ENCODE results near the gene MRGPRE.

The MRGPRE gene

DNA sequence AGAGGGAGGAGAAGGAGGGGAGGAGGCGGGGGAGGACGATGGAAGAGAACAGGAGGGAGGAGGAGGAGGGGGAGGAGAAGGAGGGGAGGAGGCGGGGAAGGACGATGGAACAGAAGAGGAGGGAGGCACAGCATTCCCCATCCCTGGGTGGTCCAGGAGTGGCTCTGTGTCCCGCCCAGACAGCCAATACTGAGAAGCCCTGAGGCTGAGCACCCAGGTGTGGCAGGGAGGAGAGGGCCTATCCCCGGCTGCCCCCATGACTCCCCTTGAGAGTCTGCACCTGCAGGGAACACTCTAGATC lies 717 bp downstream of the MRGPRE start:
- Histone ChIP-seq H3K36me3 (ENCODE audit: control insufficient read depth in 4 of 4, insufficient read depth in 4 of 4, low read length in 3 of 4) (no peaks in the 10 kb centered on the region), H3K27me3 (replicated peaks in 2 of 5; ENCODE audit: control insufficient read depth in 4 of 5, insufficient read depth in 5 of 5, low read length in 4 of 5) (no peaks in the 10 kb centered on the region), H3K9me3 (ENCODE audit: control extremely low read depth in 1 of 5, control insufficient read depth in 4 of 5, insufficient read depth in 2 of 5, low read depth in 1 of 5, low read length in 4 of 5) (no peaks in the 10 kb centered on the region), H3K27ac (ENCODE audit: insufficient read depth in 1 of 2, low read depth in 1 of 2, low read length in 2 of 2, poor library complexity in 1 of 2, severe bottlenecking in 2 of 2) (no peak overlapping the region), H3K4me3 (ENCODE audit: control insufficient read depth in 1 of 7, extremely low read depth in 1 of 7, insufficient read depth in 4 of 7, low read depth in 2 of 7, low read length in 6 of 7) (no peak overlapping the region), H3K4me1 (ENCODE audit: control extremely low read depth in 1 of 4, control insufficient read depth in 4 of 4, insufficient read depth in 4 of 4, low read length in 3 of 4) (peaks cover 0 to 2% (median 0%) of the 10 kb centered on the region in 4 experiments)
- ChIA-PET POLR2A (no interaction called here), CTCF (no interaction called here)
- 87% methylated on average over 3 of the region's 6 CpGs for WGBS (ENCODE audit: insufficient coverage)
- DNase-seq: no peak

DNA sequence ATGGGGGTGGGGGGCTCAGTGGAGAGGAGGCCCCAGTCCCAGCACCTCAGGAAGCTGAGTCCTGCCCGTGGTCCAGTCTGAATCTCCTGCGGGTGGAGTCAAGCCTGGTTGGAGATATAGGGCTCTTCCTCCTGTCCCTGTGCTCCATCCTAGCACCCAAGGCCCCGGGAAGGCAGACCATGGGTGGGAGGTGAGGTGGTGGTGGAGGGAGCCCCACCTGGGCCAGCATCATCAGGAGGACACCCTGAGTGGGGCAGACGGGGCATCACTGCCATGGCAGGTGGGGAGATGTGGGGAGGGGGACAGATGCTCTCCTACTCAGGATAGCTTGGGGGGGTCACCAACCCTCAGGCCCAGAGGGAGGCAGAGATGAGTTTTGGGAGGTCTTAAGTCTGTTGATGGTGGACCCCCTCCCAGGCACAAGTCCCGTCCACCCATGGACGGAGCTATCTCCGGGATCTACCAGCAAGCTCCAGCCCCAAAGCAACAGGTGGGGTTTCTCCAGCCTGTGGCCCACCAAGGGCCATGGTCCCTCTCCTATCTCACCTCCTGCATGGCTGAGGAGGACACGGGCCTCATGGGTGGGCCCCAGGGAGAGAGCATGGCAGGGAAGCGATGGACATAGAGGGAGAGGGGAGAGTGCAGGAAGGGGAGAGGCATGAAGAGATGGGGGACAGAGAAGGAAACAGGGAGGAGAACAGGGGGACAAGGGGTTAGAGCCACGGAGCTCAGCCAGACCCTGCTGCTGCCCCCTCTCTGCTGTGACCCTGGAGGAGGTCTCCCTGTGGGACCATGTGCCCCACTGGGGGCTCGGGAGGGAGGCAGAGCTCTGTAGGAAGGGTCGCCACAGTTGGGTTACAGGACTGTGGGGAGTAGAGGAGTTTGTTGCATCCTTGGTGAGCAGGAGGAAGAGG lies 1.3 kb downstream of the MRGPRE start:
- Histone ChIP-seq H3K27ac (ENCODE audit: insufficient read depth in 1 of 2, low read depth in 1 of 2, low read length in 2 of 2, poor library complexity in 1 of 2, severe bottlenecking in 2 of 2) (no peak overlapping the region), H3K4me3 (ENCODE audit: control insufficient read depth in 1 of 7, extremely low read depth in 1 of 7, insufficient read depth in 4 of 7, low read depth in 2 of 7, low read length in 6 of 7) (no peak overlapping the region), H3K36me3 (ENCODE audit: control insufficient read depth in 4 of 4, insufficient read depth in 4 of 4, low read length in 3 of 4) (no peaks in the 10 kb centered on the region), H3K27me3 (replicated peaks in 2 of 5; ENCODE audit: control insufficient read depth in 4 of 5, insufficient read depth in 5 of 5, low read length in 4 of 5) (no peaks in the 10 kb centered on the region), H3K9me3 (ENCODE audit: control extremely low read depth in 1 of 5, control insufficient read depth in 4 of 5, insufficient read depth in 2 of 5, low read depth in 1 of 5, low read length in 4 of 5) (no peaks in the 10 kb centered on the region), H3K4me1 (ENCODE audit: control extremely low read depth in 1 of 4, control insufficient read depth in 4 of 4, insufficient read depth in 4 of 4, low read length in 3 of 4) (peaks cover 0 to 6% (median 2%) of the 10 kb centered on the region in 4 experiments)
- no peak for DNase-seq
- POLR2A ChIA-PET: no interaction called here
- CTCF ChIA-PET: no interaction called here
- WGBS (ENCODE audit: insufficient coverage): 83% methylated on average over 6 of the region's 12 CpGs

DNA sequence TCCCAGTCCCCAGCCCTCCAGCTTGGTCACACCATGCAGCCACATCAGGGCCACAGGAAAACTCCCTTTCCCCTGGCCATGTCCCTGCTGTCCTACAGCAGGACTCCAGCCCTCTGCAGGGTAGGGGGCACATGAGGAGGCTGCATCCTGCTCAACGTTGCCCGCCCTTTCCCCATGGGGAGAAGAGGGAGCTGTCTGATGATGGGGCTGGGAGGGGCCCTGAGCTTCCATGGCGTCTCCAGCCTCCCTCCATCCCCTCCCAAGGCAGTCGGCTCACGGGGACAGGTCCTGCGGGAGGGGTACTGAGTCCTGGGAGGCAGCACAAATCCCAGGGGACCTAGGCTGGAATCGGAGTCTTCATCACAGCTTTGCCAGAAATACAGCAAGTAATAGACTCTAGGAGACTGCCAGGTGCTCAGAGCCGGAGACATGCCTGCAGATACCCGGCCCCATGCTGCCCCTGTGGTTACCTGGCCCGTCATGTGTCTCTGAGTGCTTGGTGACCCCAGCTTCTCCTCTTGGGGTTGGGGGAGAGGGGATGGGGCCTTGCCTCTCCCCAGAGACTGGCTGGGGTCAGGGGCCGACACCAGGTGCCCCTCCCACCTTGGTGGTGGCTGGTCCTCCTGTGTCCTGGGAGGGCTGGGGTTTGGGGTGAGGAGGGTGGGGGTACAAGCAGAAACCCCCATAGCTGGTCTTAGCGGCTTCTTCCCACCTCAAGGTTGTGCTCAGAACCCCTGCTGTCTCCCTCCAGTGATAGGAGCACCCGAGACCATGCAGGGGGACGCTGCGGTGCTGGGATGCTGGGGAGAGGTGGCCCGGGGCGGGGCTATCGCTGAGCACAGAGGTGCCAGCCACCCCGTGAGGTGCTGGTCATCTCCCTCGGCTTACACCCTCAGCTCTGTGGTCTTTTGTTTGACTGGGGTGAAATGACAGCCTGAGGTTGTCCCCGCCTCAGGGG lies 2.3 kb downstream of the MRGPRE start:
- H3K27ac ChIP-seq (ENCODE audit: insufficient read depth in 1 of 2, low read depth in 1 of 2, low read length in 2 of 2, poor library complexity in 1 of 2, severe bottlenecking in 2 of 2): no peak overlapping the region
- no peaks in the 10 kb centered on the region for H3K9me3 ChIP-seq (ENCODE audit: control extremely low read depth in 1 of 5, control insufficient read depth in 4 of 5, insufficient read depth in 2 of 5, low read depth in 1 of 5, low read length in 4 of 5)
- no peaks in the 10 kb centered on the region for H3K36me3 ChIP-seq (ENCODE audit: control insufficient read depth in 4 of 4, insufficient read depth in 4 of 4, low read length in 3 of 4)
- ChIA-PET CTCF (interaction anchor here (1.2 kb wide), 2 partner anchors 13 to 193 kb away, joined by 3 read pairs; no protein-coding TSS in a partner anchor), POLR2A (no interaction called here)
- 92% methylated on average over 11 of the region's 21 CpGs for whole genome bisulfite sequencing (ENCODE audit: insufficient coverage)
- H3K27me3 ChIP-seq (replicated peaks in 2 of 5; ENCODE audit: control insufficient read depth in 4 of 5, insufficient read depth in 5 of 5, low read length in 4 of 5): no peaks in the 10 kb centered on the region
- DNase-seq: no peak
- H3K4me1 ChIP-seq (ENCODE audit: control extremely low read depth in 1 of 4, control insufficient read depth in 4 of 4, insufficient read depth in 4 of 4, low read length in 3 of 4): peaks cover 0 to 6% (median 2%) of the 10 kb centered on the region in 4 experiments
- no peak overlapping the region for H3K4me3 ChIP-seq (ENCODE audit: control insufficient read depth in 1 of 7, extremely low read depth in 1 of 7, insufficient read depth in 4 of 7, low read depth in 2 of 7, low read length in 6 of 7)

DNA sequence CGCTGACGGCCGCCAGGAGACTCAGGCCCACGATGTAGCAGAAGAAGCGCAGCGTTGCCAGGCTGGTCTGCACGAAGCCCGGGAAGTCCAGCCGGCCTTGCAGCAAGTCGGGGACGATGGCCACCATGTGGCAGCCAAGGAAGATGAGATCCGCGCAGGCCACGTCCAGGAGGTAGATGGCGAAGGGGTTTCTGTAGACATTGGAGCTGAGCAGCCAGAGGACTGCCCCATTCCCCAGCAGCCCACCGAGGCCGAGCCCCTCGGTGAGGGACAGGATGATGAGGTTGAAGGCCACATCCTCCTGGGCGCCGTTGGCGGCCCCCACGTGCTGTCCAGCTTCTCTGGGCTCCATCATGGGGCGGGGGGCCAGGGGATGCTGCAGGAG lies 3.8 kb downstream of the MRGPRE start:
- no peak for DNase-seq
- ChIA-PET CTCF (no interaction called here), POLR2A (no interaction called here)
- H3K4me1 ChIP-seq (ENCODE audit: control extremely low read depth in 1 of 4, control insufficient read depth in 4 of 4, insufficient read depth in 4 of 4, low read length in 3 of 4): peaks cover 0 to 6% (median 3%) of the 10 kb centered on the region in 4 experiments
- no peak overlapping the region for H3K27ac ChIP-seq (ENCODE audit: insufficient read depth in 1 of 2, low read depth in 1 of 2, low read length in 2 of 2, poor library complexity in 1 of 2, severe bottlenecking in 2 of 2)
- no peak overlapping the region for H3K4me3 ChIP-seq (ENCODE audit: control insufficient read depth in 1 of 7, extremely low read depth in 1 of 7, insufficient read depth in 4 of 7, low read depth in 2 of 7, low read length in 6 of 7)
- 93% methylated on average over 23 of the region's 23 CpGs for WGBS (ENCODE audit: insufficient coverage)
- no peaks in the 10 kb centered on the region for H3K27me3 ChIP-seq (replicated peaks in 2 of 5; ENCODE audit: control insufficient read depth in 4 of 5, insufficient read depth in 5 of 5, low read length in 4 of 5)
- no peaks in the 10 kb centered on the region for H3K36me3 ChIP-seq (ENCODE audit: control insufficient read depth in 4 of 4, insufficient read depth in 4 of 4, low read length in 3 of 4)
- no peaks in the 10 kb centered on the region for H3K9me3 ChIP-seq (ENCODE audit: control extremely low read depth in 1 of 5, control insufficient read depth in 4 of 5, insufficient read depth in 2 of 5, low read depth in 1 of 5, low read length in 4 of 5)

DNA sequence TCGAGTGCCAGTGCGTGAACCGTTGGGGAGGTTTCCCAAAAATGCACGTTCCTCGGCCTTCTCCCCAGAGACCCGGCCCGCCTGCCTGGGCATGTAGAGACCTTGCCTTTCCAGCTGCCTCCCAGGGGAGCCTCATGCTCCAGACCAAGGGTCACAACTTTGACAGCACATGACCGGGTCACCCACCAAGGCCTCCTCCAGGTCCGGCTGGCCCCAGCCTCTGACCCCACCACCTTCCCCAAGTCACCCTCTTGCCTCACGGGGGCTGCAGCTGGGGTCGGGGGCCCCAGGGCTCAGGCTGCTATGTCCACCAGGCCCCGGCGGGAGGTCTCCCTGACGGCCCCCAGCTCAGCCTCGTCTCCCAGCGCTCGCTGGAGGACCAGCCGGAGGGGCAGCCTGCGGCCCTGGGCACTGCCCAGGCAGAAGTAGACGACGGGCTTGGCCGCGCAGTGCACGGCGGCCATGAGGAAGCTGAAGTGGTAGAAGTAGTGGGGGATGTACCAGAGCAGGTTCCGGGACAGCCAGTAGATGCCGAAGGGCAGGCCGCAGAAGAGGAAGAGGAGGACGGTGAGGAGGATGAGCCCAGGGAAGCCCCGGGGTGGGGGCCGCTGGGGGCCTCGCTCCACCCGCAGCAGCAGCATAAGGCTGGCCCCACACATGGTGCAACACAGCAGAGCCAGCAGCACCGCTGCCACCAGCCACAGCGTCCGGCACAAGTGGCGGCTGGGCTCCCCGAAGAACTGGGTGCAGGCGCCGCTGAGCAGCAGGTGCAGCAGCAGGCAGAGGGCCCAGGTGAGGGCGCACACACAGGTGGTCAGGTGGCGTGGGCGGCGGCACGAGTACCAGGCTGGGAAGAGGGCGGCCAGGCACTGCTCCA lies 4.4 kb downstream of the MRGPRE start:
- Histone ChIP-seq H3K27me3 (replicated peaks in 2 of 5; ENCODE audit: control insufficient read depth in 4 of 5, insufficient read depth in 5 of 5, low read length in 4 of 5) (no peaks in the 10 kb centered on the region), H3K9me3 (ENCODE audit: control extremely low read depth in 1 of 5, control insufficient read depth in 4 of 5, insufficient read depth in 2 of 5, low read depth in 1 of 5, low read length in 4 of 5) (no peaks in the 10 kb centered on the region), H3K27ac (ENCODE audit: insufficient read depth in 1 of 2, low read depth in 1 of 2, low read length in 2 of 2, poor library complexity in 1 of 2, severe bottlenecking in 2 of 2) (no peak overlapping the region), H3K4me3 (ENCODE audit: control insufficient read depth in 1 of 7, extremely low read depth in 1 of 7, insufficient read depth in 4 of 7, low read depth in 2 of 7, low read length in 6 of 7) (no peak overlapping the region), H3K4me1 (ENCODE audit: control extremely low read depth in 1 of 4, control insufficient read depth in 4 of 4, insufficient read depth in 4 of 4, low read length in 3 of 4) (peaks cover 0 to 11% (median 7%) of the 10 kb centered on the region in 4 experiments), H3K36me3 (ENCODE audit: control insufficient read depth in 4 of 4, insufficient read depth in 4 of 4, low read length in 3 of 4) (no peaks in the 10 kb centered on the region)
- DNase-seq: no peak
- ChIA-PET CTCF (no interaction called here), POLR2A (no interaction called here)
- WGBS (ENCODE audit: insufficient coverage): 90% methylated on average over 34 of the region's 46 CpGs

DNA sequence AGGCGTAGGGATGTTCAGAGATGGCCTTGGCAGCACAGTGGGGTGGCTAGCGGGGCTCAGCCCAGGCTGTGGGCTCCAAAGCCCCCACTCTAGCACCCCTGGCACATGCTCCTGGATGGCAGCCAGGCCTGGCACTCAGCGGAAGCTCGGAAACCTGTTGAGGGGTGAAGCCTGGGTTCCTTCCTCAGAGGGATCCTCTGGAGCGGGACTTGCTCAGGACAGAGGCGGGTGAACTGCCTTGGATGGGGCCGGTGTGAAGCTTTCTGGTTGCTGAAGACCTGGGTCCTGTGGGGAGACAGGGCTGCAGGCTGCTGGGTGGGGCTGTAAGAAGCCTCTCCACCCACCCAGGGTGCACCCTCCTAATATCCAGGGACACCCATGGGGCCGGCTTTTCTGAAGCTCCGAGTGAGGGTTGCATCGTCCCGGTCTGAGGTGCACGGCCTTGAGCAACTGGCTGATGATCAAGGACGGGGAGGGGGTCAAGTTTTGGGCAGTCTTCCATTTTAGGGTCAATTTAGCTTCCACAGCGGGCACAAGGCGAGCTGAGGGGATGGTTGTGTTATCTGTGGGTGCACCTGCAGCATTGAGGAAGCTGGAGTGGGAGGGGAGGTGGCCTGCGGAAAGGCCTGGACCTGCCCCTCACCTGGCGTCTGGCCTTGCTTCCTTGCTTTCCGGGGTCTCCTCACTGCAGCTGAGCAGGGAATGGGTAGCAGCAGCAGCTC lies 5.2 kb downstream of the MRGPRE start:
- Histone ChIP-seq H3K27ac (ENCODE audit: insufficient read depth in 1 of 2, low read depth in 1 of 2, low read length in 2 of 2, poor library complexity in 1 of 2, severe bottlenecking in 2 of 2) (no peak overlapping the region), H3K4me1 (ENCODE audit: control extremely low read depth in 1 of 4, control insufficient read depth in 4 of 4, insufficient read depth in 4 of 4, low read length in 3 of 4) (peaks cover 0 to 19% (median 13%) of the 10 kb centered on the region in 4 experiments), H3K27me3 (replicated peaks in 2 of 5; ENCODE audit: control insufficient read depth in 4 of 5, insufficient read depth in 5 of 5, low read length in 4 of 5) (no peaks in the 10 kb centered on the region), H3K9me3 (ENCODE audit: control extremely low read depth in 1 of 5, control insufficient read depth in 4 of 5, insufficient read depth in 2 of 5, low read depth in 1 of 5, low read length in 4 of 5) (no peaks in the 10 kb centered on the region), H3K4me3 (ENCODE audit: control insufficient read depth in 1 of 7, extremely low read depth in 1 of 7, insufficient read depth in 4 of 7, low read depth in 2 of 7, low read length in 6 of 7) (no peak overlapping the region), H3K36me3 (ENCODE audit: control insufficient read depth in 4 of 4, insufficient read depth in 4 of 4, low read length in 3 of 4) (no peaks in the 10 kb centered on the region)
- WGBS (ENCODE audit: insufficient coverage): 96% methylated on average over 15 of the region's 18 CpGs
- ChIA-PET POLR2A (no interaction called here), CTCF (no interaction called here)
- DNase-seq: no peak
